ENCODE measurements around the gene SLC25A40. TPM values are rescaled to one million over a fixed set of nuclear protein-coding genes. Genes with fewer than 3 reads are reported as not detected.
"Not testable (repeated sequence)": the region's sequence is repeated elsewhere in the genome, so short reads cannot be mapped to it uniquely, and the experiment has no call there.

SLC25A40 gene
- 10 to 100 TPM; 42.1 to 48.7 TPM for total RNA-seq

GRCh38 chr7:87876040-87876868 is at the start of gene SLC25A40, which contains the start of gene DBF4:
Gene SLC25A40 (minus strand): TSS chr7:87876360. CDS start chr7:87858727, 17,633 bp downstream.
Gene DBF4 (plus strand): TSS chr7:87876493. CDS start chr7:87876733, 240 bp downstream.
- CTCF ChIA-PET: interaction anchor here (1.2 to 3.2 kb wide), 3 partner anchors 11 to 236 kb away, joined by 3 to 10 read pairs (median 4); no protein-coding TSS in a partner anchor
- H3K9me3 Mint-ChIP-seq (ENCODE audit: low read depth): peaks cover 10% of the 10 kb centered on the region
- peak; percentile 97 for DNase-seq
- peak within 1 kb of the TSS; percentile 88 for H3K4me3 Mint-ChIP-seq
- no peaks in the 10 kb centered on the region for H3K27me3 Mint-ChIP-seq
- H3K36me3 Mint-ChIP-seq: peaks cover 54% of the 10 kb centered on the region
- H3K4me1 Mint-ChIP-seq: peaks cover 51% of the 10 kb centered on the region
- H3K27ac Mint-ChIP-seq: peak within 1 kb of the TSS; percentile 96
- ATAC-seq: peak; percentile 92

GRCh38 chr7:87922759-87923395 is 46.7 kb upstream of the SLC25A40 start:
- DNase-seq; ATAC-seq; H3K27ac Mint-ChIP-seq; H3K27me3 Mint-ChIP-seq; H3K9me3 Mint-ChIP-seq (ENCODE audit: low read depth); H3K4me3 Mint-ChIP-seq; H3K4me1 Mint-ChIP-seq; H3K36me3 Mint-ChIP-seq; CTCF ChIA-PET: not testable (repeated sequence)

GRCh38 chr7:87920578-87920977 is 44.4 kb upstream of the SLC25A40 start:
- no peak overlapping the region for H3K4me3 Mint-ChIP-seq

GRCh38 chr7:87919875-87920274 is 43.7 kb upstream of the SLC25A40 start:
- Mint-ChIP-seq H3K4me3 (no peak overlapping the region), H3K27ac (no peak overlapping the region), H3K27me3 (peaks cover 14% of the 10 kb centered on the region), H3K36me3 (no peaks in the 10 kb centered on the region), H3K4me1 (no peaks in the 10 kb centered on the region), H3K9me3 (ENCODE audit: low read depth) (no peaks in the 10 kb centered on the region)
- CTCF ChIA-PET: interaction anchor here (2.1 kb wide), 1 partner anchor 14 kb away, joined by 4 read pairs; no protein-coding TSS in a partner anchor
- ATAC-seq (no peak), DNase-seq (no peak)

More at GRCh38 chr7:87920578-87920977, 44.4 kb upstream of the SLC25A40 start:
- no peak for DNase-seq
- H3K36me3 Mint-ChIP-seq: no peaks in the 10 kb centered on the region
- H3K27me3 Mint-ChIP-seq: peaks cover 14% of the 10 kb centered on the region
- H3K9me3 Mint-ChIP-seq (ENCODE audit: low read depth): no peaks in the 10 kb centered on the region
- no peaks in the 10 kb centered on the region for H3K4me1 Mint-ChIP-seq
- no peak for ATAC-seq
- H3K27ac Mint-ChIP-seq: no peak overlapping the region
- CTCF ChIA-PET: interaction anchor here (1.2 to 2.1 kb wide), 2 partner anchors 13 to 14 kb away, joined by 4 read pairs; partner anchors contain the start of gene ADAM22

GRCh38 chr7:87918740-87919139 is 42.6 kb upstream of the SLC25A40 start:
- DNase-seq (no peak), ATAC-seq (no peak)
- no peaks in the 10 kb centered on the region for H3K36me3 Mint-ChIP-seq
- CTCF ChIA-PET: no interaction called here
- no peak overlapping the region for H3K4me3 Mint-ChIP-seq
- no peak overlapping the region for H3K27ac Mint-ChIP-seq
- H3K27me3 Mint-ChIP-seq: peaks cover 14% of the 10 kb centered on the region
- no peaks in the 10 kb centered on the region for H3K4me1 Mint-ChIP-seq
- no peaks in the 10 kb centered on the region for H3K9me3 Mint-ChIP-seq (ENCODE audit: low read depth)

- no peak overlapping the region for H3K27ac Mint-ChIP-seq
- H3K27me3 Mint-ChIP-seq: peaks cover 6% of the 10 kb centered on the region
- CTCF ChIA-PET: interaction anchor here (1.6 kb wide), 1 partner anchor 14 kb away, joined by 4 read pairs; no protein-coding TSS in a partner anchor
- peaks cover 1% of the 10 kb centered on the region for H3K4me1 Mint-ChIP-seq
- peaks cover 12% of the 10 kb centered on the region for H3K36me3 Mint-ChIP-seq
- no peak overlapping the region for H3K4me3 Mint-ChIP-seq
- DNase-seq (no peak), ATAC-seq (no peak)
- no peaks in the 10 kb centered on the region for H3K9me3 Mint-ChIP-seq (ENCODE audit: low read depth)
These were observed 36.0 kb upstream of the SLC25A40 start for GRCh38 chr7:87912121-87912520.

- H3K4me1 Mint-ChIP-seq; H3K9me3 Mint-ChIP-seq (ENCODE audit: low read depth); H3K4me3 Mint-ChIP-seq; CTCF ChIA-PET; ATAC-seq; DNase-seq; H3K27ac Mint-ChIP-seq; H3K27me3 Mint-ChIP-seq: not testable (repeated sequence)
- H3K36me3 Mint-ChIP-seq: peaks cover 27% of the 10 kb centered on the region
These were observed 32.7 kb upstream of the SLC25A40 start for GRCh38 chr7:87908814-87909213.

GRCh38 chr7:87907136-87907906 is 31.2 kb upstream of the SLC25A40 start:
- H3K27ac Mint-ChIP-seq; DNase-seq; H3K9me3 Mint-ChIP-seq (ENCODE audit: low read depth); ATAC-seq; H3K4me3 Mint-ChIP-seq; H3K4me1 Mint-ChIP-seq; H3K27me3 Mint-ChIP-seq: not testable (repeated sequence)
- CTCF ChIA-PET: interaction anchor here (1.4 kb wide), 1 partner anchor 13 kb away, joined by 4 read pairs; no protein-coding TSS in a partner anchor
- peaks cover 34% of the 10 kb centered on the region for H3K36me3 Mint-ChIP-seq

GRCh38 chr7:87899255-87899654 is 23.1 kb upstream of the SLC25A40 start:
- Mint-ChIP-seq H3K27me3 (no peaks in the 10 kb centered on the region), H3K4me1 (peaks cover 12% of the 10 kb centered on the region), H3K36me3 (peaks cover 64% of the 10 kb centered on the region), H3K4me3 (no peak overlapping the region), H3K9me3 (ENCODE audit: low read depth) (no peaks in the 10 kb centered on the region), H3K27ac (no peak overlapping the region)
- ATAC-seq (no peak), DNase-seq (no peak)
- CTCF ChIA-PET: no interaction called here

- peaks cover 17% of the 10 kb centered on the region for H3K4me1 Mint-ChIP-seq
- ATAC-seq: no peak
- no peak for DNase-seq
- CTCF ChIA-PET: interaction anchor here (0.8 kb wide), 1 partner anchor 8 kb away, joined by 5 read pairs; no protein-coding TSS in a partner anchor
- H3K4me3 Mint-ChIP-seq: no peak overlapping the region
- no peaks in the 10 kb centered on the region for H3K9me3 Mint-ChIP-seq (ENCODE audit: low read depth)
- peaks cover 65% of the 10 kb centered on the region for H3K36me3 Mint-ChIP-seq
- no peaks in the 10 kb centered on the region for H3K27me3 Mint-ChIP-seq
- H3K27ac Mint-ChIP-seq: no peak overlapping the region
These were observed 19.2 kb upstream of the SLC25A40 start for GRCh38 chr7:87895363-87895762.

GRCh38 chr7:87886875-87887274 is 10.7 kb upstream of the SLC25A40 start:
- Mint-ChIP-seq H3K9me3 (ENCODE audit: low read depth) (no peaks in the 10 kb centered on the region), H3K27ac (no peak overlapping the region), H3K27me3 (no peaks in the 10 kb centered on the region), H3K4me3 (no peak overlapping the region), H3K4me1 (peaks cover 11% of the 10 kb centered on the region), H3K36me3 (peaks cover 48% of the 10 kb centered on the region)
- CTCF ChIA-PET: interaction anchor here (0.6 to 2.6 kb wide), 14 partner anchors 8 to 382 kb away, joined by 3 to 13 read pairs (median 4); partner anchors contain the start of genes DBF4 and SLC25A40
- DNase-seq (no peak), ATAC-seq (no peak)

- no peak overlapping the region for H3K4me3 Mint-ChIP-seq
- no peaks in the 10 kb centered on the region for H3K9me3 Mint-ChIP-seq (ENCODE audit: low read depth)
- CTCF ChIA-PET: no interaction called here
- ATAC-seq (no peak), DNase-seq (no peak)
- H3K36me3 Mint-ChIP-seq: peaks cover 49% of the 10 kb centered on the region
- peaks cover 24% of the 10 kb centered on the region for H3K4me1 Mint-ChIP-seq
- no peaks in the 10 kb centered on the region for H3K27me3 Mint-ChIP-seq
- peak overlapping the region; percentile 42 for H3K27ac Mint-ChIP-seq
These were observed 8.9 kb upstream of the SLC25A40 start for GRCh38 chr7:87885018-87885417.
